Measurements from ENCODE around the gene FBXL20. TPM values are rescaled to one million over a fixed set of nuclear protein-coding genes. Genes with fewer than 3 reads are reported as not detected.
A peak's percentile ranks its signal among the peaks of the same experiment; 100 is the strongest.

The FBXL20 gene
- total and polyA plus RNA-seq, 9 of the 15 experiments (the other 6 are each of a cell fraction or from before 2014, with no cell fraction given) = 1.8 to 15.1 (median 5.6) TPM

- POLR2A ChIA-PET = interaction anchor here (0.6 to 1.5 kb wide), 5 partner anchors 9 to 757 kb away, joined by 3 to 5 read pairs (median 3); no protein-coding TSS in a partner anchor
- no TSS peak for BruUV-seq (replicated peaks)
- FAIRE-seq = no peak
Observed at GRCh38 chr17:39361064-39361463, 40.4 kb downstream of the FBXL20 start.

More at GRCh38 chr17:39361064-39361463, 40.4 kb downstream of the FBXL20 start:
- in situ Hi-C loops (cut with MboI) = no loop called here
- Histone ChIP-seq H3K9ac (ENCODE audit: insufficient read depth in 1 of 2, low read depth in 2 of 2, low read length in 2 of 2) (peak overlapping the region in 1 of 2 experiments; percentile 33; a peak in 1 of 4 replicates), H3K4me1 (replicated peaks in 1 of 2; ENCODE audit: control insufficient read depth in 2 of 2, insufficient read depth in 2 of 2, low read length in 2 of 2) (peaks cover 13 to 28% of the 10 kb centered on the region in 2 experiments; a peak in 4 of 5 replicates), H2AFZ (ENCODE audit: low read depth, low read length) (peak overlapping the region; percentile 20; the same call in 1 of the 2 replicates), H3K79me2 (ENCODE audit: control insufficient read depth, insufficient read depth, low read length) (peaks cover 52% of the 10 kb centered on the region), H3K27me3 (ENCODE audit: control insufficient read depth in 2 of 2, insufficient read depth in 2 of 2, low read length in 2 of 2) (no peaks in the 10 kb centered on the region), H3K9me3 (replicated peaks; ENCODE audit: control insufficient read depth, insufficient read depth, low read depth, low read length) (no peaks in the 10 kb centered on the region), H4K20me1 (replicated peaks; ENCODE audit: control insufficient read depth, insufficient read depth, low read length) (no peaks in the 10 kb centered on the region), H3K9me1 (ENCODE audit: control insufficient read depth, insufficient read depth, low read length) (no peaks in the 10 kb centered on the region), H3K27ac (ENCODE audit: extremely low read depth, low read depth, low read length) (peak overlapping the region; percentile 54; the same call in 2 of the 3 replicates), H3K4me2 (ENCODE audit: insufficient read depth, low read length) (peak overlapping the region; percentile 8), H3K36me3 (ENCODE audit: control insufficient read depth, insufficient read depth, low read length) (no peaks in the 10 kb centered on the region), H3K4me3 (no peak overlapping the region)
- no peak for DNase-seq (ENCODE audit: extremely low read depth in 1 of 4, low spot score in 3 of 4)
- WGBS (ENCODE audit: insufficient coverage, low coverage, missing lambda C conversion rate) = 25% methylated on average over 1 of the region's 1 CpG
- CTCF ChIA-PET (ENCODE audit: low intra/inter-chr PET ratio) = no interaction called here
- intact Hi-C loops (cut with micrococcal nuclease) = no loop called here
- TF ChIP-seq RB1 (IDR thresholded peaks at IDR 0.05; ENCODE audit: low read depth) (no peak), PKNOX1 (IDR thresholded peaks at IDR 0.05) (peak; percentile 67), MEIS2 (IDR thresholded peaks at IDR 0.05; ENCODE audit: partially characterized antibody) (peak; percentile 59)
- no peak for ATAC-seq
